ENCODE data around the gene SH3RF3. TPM values are rescaled to one million over a fixed set of nuclear protein-coding genes. Genes with fewer than 3 reads are reported as not detected.

SH3RF3 gene
- total and polyA plus RNA-seq, 3 experiments from 2014 or later, result 0.24 to 0.31 (median 0.27) TPM

- H3K4me1 Mint-ChIP-seq, result peaks cover 0 to 3% (median 0%) of the 10 kb centered on the region in 3 donors
- DNase-seq, result no peak
- Histone ChIP-seq H3K9me3 (ENCODE audit: low read length) (no peaks in the 10 kb centered on the region), H3K36me3 (ENCODE audit: insufficient read depth, low read length) (no peaks in the 10 kb centered on the region), H3K27ac (ENCODE audit: low read depth, low read length) (no peak overlapping the region), H3K4me1 (ENCODE audit: insufficient read depth, low read length) (no peaks in the 10 kb centered on the region), H3K27me3 (ENCODE audit: insufficient read depth, low read length, poor library complexity, severe bottlenecking) (no peaks in the 10 kb centered on the region), H3K4me3 (ENCODE audit: low read length) (no peak overlapping the region)
- peaks cover 0 to 3% (median 0%) of the 10 kb centered on the region in 3 donors for H3K36me3 Mint-ChIP-seq
- H3K27me3 Mint-ChIP-seq, result peaks cover 2 to 10% of the 10 kb centered on the region in 2 donors
- no peak overlapping the region for H3K4me3 Mint-ChIP-seq
- no peak overlapping the region for H3K27ac Mint-ChIP-seq
- H3K9me3 Mint-ChIP-seq, result no peaks in the 10 kb centered on the region
- CTCF ChIA-PET, result no interaction called here
- POLR2A ChIA-PET, result no interaction called here
Measured at GRCh38 chr2:109260886-109261700, 132.1 kb downstream of the SH3RF3 start.

DNA sequence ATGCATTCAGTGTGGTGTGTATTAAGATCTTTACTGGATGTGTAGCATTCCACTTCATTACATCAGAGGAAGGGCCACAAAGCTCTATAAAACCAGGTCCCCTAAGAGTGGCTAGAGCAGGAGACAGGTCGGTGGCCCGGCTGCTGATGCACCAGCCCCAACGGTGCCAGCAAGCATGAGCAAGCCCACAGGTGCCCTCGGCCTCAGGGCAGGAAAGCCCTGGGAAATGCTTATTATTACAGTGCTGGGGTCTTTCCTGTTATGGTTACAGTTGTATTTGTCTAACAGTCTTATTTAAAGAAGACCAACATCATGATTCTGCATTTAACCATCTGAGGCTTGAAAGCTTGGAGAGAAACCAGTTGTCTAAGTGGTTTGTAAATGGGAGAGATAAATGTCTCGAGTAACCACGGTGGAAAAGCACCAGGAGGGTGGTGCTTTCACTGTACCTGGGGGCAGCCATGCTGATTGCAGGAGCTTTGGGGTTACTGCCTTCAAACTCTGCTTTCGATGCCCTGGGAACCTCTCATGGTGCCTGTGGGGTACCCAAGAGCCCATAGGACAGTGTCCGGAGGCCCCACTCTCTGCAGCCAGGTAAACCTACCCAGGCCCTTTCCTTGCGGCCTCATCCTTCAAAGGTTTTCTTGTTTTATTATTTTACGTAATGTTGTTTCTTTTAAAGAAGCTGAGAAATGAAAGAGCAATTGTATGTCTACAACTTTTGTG lies 133.1 kb downstream of the SH3RF3 start:
- no peak overlapping the region for H3K4me3 Mint-ChIP-seq
- H3K4me3 ChIP-seq (ENCODE audit: low read length), result no peak overlapping the region
- ChIA-PET CTCF (no interaction called here), POLR2A (no interaction called here)
- DNase-seq, result no peak
- no peaks in the 10 kb centered on the region for H3K9me3 ChIP-seq (ENCODE audit: low read length)
- no peaks in the 10 kb centered on the region for H3K27me3 ChIP-seq (ENCODE audit: insufficient read depth, low read length, poor library complexity, severe bottlenecking)
- H3K9me3 Mint-ChIP-seq, result no peaks in the 10 kb centered on the region
- peaks cover 0 to 1% (median 0%) of the 10 kb centered on the region in 3 donors for H3K36me3 Mint-ChIP-seq
- peaks cover 3 to 4% of the 10 kb centered on the region in 2 donors for H3K27me3 Mint-ChIP-seq
- H3K27ac ChIP-seq (ENCODE audit: low read depth, low read length), result no peak overlapping the region
- H3K27ac Mint-ChIP-seq, result no peak overlapping the region
- no peaks in the 10 kb centered on the region for H3K4me1 ChIP-seq (ENCODE audit: insufficient read depth, low read length)
- no peaks in the 10 kb centered on the region for H3K36me3 ChIP-seq (ENCODE audit: insufficient read depth, low read length)
- H3K4me1 Mint-ChIP-seq, result peaks cover 0 to 3% (median 0%) of the 10 kb centered on the region in 3 donors

DNA sequence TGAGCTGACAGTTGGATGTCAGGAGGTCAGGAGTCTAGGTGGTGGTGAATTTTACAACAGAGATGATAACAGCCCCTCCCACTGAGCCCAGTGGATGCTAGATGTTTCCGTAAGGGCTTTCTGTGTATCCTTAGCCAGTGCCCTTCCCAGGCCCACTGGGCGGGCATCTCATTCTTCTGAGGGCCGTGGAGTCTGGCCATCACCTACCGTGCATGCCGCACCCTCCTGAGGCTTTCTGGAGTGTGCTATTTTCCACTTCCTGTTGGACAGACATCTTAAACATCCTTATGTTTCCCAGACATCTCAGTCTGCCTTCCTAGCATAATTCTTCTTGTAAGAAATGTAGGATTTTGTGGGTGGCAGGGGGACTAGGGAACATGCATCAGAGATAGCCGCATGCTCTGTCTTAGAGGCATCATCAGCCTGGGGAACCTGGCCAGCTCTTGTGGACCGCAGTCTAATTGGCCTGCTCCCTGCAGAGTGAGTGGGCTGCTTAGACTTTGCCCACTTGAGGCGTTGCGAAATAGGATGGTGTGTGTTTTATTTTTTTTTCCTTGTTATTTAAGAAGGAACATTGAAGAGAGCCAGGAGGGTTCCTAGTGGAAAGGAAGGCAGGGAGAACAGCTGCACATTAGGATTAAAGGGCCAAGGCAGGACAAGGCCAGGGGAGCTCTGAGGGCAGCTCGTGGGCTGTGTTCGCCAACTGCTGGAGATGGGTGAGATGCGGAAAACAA lies 135.8 kb downstream of the SH3RF3 start:
- H3K9me3 ChIP-seq (ENCODE audit: low read length), result no peaks in the 10 kb centered on the region
- peaks cover 8 to 10% of the 10 kb centered on the region in 2 donors for H3K27me3 Mint-ChIP-seq
- no peak overlapping the region for H3K27ac ChIP-seq (ENCODE audit: low read depth, low read length)
- H3K4me3 ChIP-seq (ENCODE audit: low read length), result no peak overlapping the region
- H3K36me3 Mint-ChIP-seq, result peaks cover 0 to 1% (median 0%) of the 10 kb centered on the region in 3 donors
- ChIA-PET CTCF (no interaction called here), POLR2A (no interaction called here)
- DNase-seq, result no peak
- peak overlapping the region in 1 of 7 donors; percentile 45 for H3K4me3 Mint-ChIP-seq
- no peaks in the 10 kb centered on the region for H3K4me1 ChIP-seq (ENCODE audit: insufficient read depth, low read length)
- no peak overlapping the region for H3K27ac Mint-ChIP-seq
- no peaks in the 10 kb centered on the region for H3K9me3 Mint-ChIP-seq
- no peaks in the 10 kb centered on the region for H3K36me3 ChIP-seq (ENCODE audit: insufficient read depth, low read length)
- H3K4me1 Mint-ChIP-seq, result peaks cover 0 to 3% (median 0%) of the 10 kb centered on the region in 3 donors
- no peaks in the 10 kb centered on the region for H3K27me3 ChIP-seq (ENCODE audit: insufficient read depth, low read length, poor library complexity, severe bottlenecking)

DNA sequence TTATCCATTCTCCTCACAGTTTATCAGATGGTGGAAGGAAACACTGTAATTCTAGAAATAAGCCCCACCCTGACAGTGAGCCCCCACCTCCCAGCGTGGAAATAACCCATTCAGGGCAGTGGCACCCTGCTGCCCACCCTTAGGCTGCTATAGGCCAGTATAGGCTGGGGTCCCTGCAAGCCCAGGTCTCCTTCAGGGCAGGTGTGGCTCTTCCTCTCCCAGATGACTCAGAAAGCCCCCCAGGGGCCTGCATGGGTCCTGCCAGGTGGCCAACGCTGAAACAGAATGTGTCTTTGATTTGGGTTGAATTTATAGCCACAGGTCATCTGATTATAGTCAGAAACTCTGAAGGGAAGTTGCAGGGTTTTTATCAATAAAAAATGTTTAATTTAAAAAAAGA lies 136.4 kb downstream of the SH3RF3 start:
- CTCF ChIA-PET, result no interaction called here
- Histone ChIP-seq H3K27me3 (ENCODE audit: insufficient read depth, low read length, poor library complexity, severe bottlenecking) (no peaks in the 10 kb centered on the region), H3K36me3 (ENCODE audit: insufficient read depth, low read length) (no peaks in the 10 kb centered on the region), H3K9me3 (ENCODE audit: low read length) (no peaks in the 10 kb centered on the region), H3K27ac (ENCODE audit: low read depth, low read length) (no peak overlapping the region), H3K4me3 (ENCODE audit: low read length) (no peak overlapping the region), H3K4me1 (ENCODE audit: insufficient read depth, low read length) (no peaks in the 10 kb centered on the region)
- POLR2A ChIA-PET, result no interaction called here
- Mint-ChIP-seq H3K27me3 (peaks cover 8 to 11% of the 10 kb centered on the region in 2 donors), H3K4me3 (no peak overlapping the region), H3K9me3 (no peaks in the 10 kb centered on the region), H3K27ac (no peak overlapping the region), H3K36me3 (peaks cover 0 to 1% (median 0%) of the 10 kb centered on the region in 3 donors), H3K4me1 (peaks cover 0 to 3% (median 0%) of the 10 kb centered on the region in 3 donors)
- DNase-seq, result no peak

DNA sequence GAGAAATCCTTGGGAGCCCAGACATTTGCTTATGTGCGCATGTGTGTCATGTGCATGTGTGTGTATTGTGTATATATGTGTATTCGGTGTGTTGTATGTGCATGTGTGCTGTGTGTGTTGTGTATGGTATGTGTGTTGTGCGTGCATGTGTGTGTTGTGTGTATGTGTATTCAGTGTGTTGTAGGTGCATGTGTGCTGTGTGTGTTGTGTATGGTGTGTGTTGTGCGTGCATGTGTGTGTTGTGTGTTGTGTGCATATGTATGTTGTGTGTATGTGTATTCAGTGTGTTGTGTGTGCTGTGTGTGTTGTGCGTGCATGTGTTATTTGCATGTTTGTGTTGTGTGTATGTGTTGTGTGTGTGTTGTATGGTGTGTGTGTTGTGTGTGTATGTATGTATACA lies 136.9 kb downstream of the SH3RF3 start:
- no peaks in the 10 kb centered on the region for H3K9me3 ChIP-seq (ENCODE audit: low read length)
- Mint-ChIP-seq H3K9me3 (no peaks in the 10 kb centered on the region), H3K36me3 (peaks cover 0 to 1% (median 0%) of the 10 kb centered on the region in 3 donors), H3K27ac (no peak overlapping the region), H3K4me1 (peaks cover 0 to 3% (median 0%) of the 10 kb centered on the region in 3 donors), H3K27me3 (peaks cover 8 to 15% of the 10 kb centered on the region in 2 donors), H3K4me3 (no peak overlapping the region)
- CTCF ChIA-PET, result no interaction called here
- POLR2A ChIA-PET, result no interaction called here
- no peaks in the 10 kb centered on the region for H3K27me3 ChIP-seq (ENCODE audit: insufficient read depth, low read length, poor library complexity, severe bottlenecking)
- H3K36me3 ChIP-seq (ENCODE audit: insufficient read depth, low read length), result no peaks in the 10 kb centered on the region
- H3K27ac ChIP-seq (ENCODE audit: low read depth, low read length), result no peak overlapping the region
- H3K4me1 ChIP-seq (ENCODE audit: insufficient read depth, low read length), result no peaks in the 10 kb centered on the region
- DNase-seq, result no peak
- no peak overlapping the region for H3K4me3 ChIP-seq (ENCODE audit: low read length)

GRCh38 chr2:109266496-109266895 lies 137.5 kb downstream of the SH3RF3 start:
- POLR2A ChIA-PET, result no interaction called here
- no peak for DNase-seq
- H3K27ac Mint-ChIP-seq, result no peak overlapping the region
- no peaks in the 10 kb centered on the region for H3K27me3 ChIP-seq (ENCODE audit: insufficient read depth, low read length, poor library complexity, severe bottlenecking)
- H3K27me3 Mint-ChIP-seq, result peaks cover 8 to 15% of the 10 kb centered on the region in 2 donors
- no peaks in the 10 kb centered on the region for H3K9me3 ChIP-seq (ENCODE audit: low read length)
- no peaks in the 10 kb centered on the region for H3K4me1 ChIP-seq (ENCODE audit: insufficient read depth, low read length)
- no peak overlapping the region for H3K27ac ChIP-seq (ENCODE audit: low read depth, low read length)
- no peak overlapping the region for H3K4me3 ChIP-seq (ENCODE audit: low read length)
- no peaks in the 10 kb centered on the region for H3K9me3 Mint-ChIP-seq
- CTCF ChIA-PET, result no interaction called here
- no peak overlapping the region for H3K4me3 Mint-ChIP-seq
- no peaks in the 10 kb centered on the region for H3K4me1 Mint-ChIP-seq
- H3K36me3 ChIP-seq (ENCODE audit: insufficient read depth, low read length), result no peaks in the 10 kb centered on the region
- peaks cover 0 to 1% (median 0%) of the 10 kb centered on the region in 3 donors for H3K36me3 Mint-ChIP-seq

DNA sequence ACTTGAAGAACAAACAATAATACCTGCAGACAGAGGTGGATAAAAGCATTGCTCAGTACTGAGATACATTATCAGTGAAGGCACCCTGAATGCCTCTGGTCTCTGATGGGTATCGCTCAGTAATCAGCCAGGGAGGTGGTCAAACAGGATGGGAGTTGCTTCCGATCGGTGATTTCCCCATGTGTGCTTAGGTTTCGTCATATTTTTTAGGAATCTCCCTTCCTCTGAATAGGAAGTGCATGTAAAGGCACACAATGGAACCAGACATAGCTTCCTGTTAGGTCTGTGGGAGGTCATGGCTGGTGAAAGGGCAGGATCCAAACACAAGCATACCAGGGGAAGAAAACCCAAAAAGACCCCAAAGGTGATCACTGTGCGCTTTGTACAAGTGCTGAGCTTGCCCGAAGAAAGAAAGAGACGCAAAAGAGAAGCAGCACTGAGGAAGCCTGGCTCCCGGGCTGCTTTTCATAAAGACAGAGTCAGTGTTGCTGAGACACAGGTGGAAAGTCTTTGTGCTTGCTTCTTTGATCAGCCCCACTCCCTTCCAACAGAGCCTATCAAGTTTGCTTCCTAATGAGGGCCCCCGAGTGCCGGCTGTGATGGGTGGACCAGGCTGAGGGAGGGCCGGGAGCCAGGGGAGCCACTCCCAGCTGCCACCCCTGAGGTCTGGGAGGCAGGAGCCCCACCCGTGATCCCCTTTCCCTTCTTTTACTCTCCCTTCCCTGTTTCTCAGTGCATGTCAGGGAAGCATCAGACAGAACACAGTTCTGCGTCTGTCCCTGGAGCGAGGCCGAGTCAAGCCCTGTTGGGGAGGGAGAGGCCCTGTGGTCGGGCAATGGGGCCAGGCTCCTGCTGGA lies 138.2 kb downstream of the SH3RF3 start:
- Mint-ChIP-seq H3K36me3 (peaks cover 0 to 1% (median 0%) of the 10 kb centered on the region in 3 donors), H3K4me1 (no peaks in the 10 kb centered on the region), H3K27me3 (peaks cover 8 to 15% of the 10 kb centered on the region in 2 donors), H3K9me3 (no peaks in the 10 kb centered on the region), H3K27ac (no peak overlapping the region), H3K4me3 (peak overlapping the region in 1 of 7 donors; percentile 27)
- no peaks in the 10 kb centered on the region for H3K36me3 ChIP-seq (ENCODE audit: insufficient read depth, low read length)
- H3K27ac ChIP-seq (ENCODE audit: low read depth, low read length), result no peak overlapping the region
- CTCF ChIA-PET, result no interaction called here
- H3K9me3 ChIP-seq (ENCODE audit: low read length), result no peaks in the 10 kb centered on the region
- no peak for DNase-seq
- H3K4me3 ChIP-seq (ENCODE audit: low read length), result no peak overlapping the region
- no peaks in the 10 kb centered on the region for H3K4me1 ChIP-seq (ENCODE audit: insufficient read depth, low read length)
- no peaks in the 10 kb centered on the region for H3K27me3 ChIP-seq (ENCODE audit: insufficient read depth, low read length, poor library complexity, severe bottlenecking)
- POLR2A ChIA-PET, result no interaction called here

Data from CD8-positive, alpha-beta memory T cell (primary cell).